ENCODE measurements around the gene S100A7A. TPM values are rescaled to one million over a fixed set of nuclear protein-coding genes. Genes with fewer than 3 reads are reported as not detected.

The S100A7A gene
- total and polyA plus RNA-seq, 2 donors (not counting 1 experiment from before 2014, with no cell fraction given): not detected

DNA sequence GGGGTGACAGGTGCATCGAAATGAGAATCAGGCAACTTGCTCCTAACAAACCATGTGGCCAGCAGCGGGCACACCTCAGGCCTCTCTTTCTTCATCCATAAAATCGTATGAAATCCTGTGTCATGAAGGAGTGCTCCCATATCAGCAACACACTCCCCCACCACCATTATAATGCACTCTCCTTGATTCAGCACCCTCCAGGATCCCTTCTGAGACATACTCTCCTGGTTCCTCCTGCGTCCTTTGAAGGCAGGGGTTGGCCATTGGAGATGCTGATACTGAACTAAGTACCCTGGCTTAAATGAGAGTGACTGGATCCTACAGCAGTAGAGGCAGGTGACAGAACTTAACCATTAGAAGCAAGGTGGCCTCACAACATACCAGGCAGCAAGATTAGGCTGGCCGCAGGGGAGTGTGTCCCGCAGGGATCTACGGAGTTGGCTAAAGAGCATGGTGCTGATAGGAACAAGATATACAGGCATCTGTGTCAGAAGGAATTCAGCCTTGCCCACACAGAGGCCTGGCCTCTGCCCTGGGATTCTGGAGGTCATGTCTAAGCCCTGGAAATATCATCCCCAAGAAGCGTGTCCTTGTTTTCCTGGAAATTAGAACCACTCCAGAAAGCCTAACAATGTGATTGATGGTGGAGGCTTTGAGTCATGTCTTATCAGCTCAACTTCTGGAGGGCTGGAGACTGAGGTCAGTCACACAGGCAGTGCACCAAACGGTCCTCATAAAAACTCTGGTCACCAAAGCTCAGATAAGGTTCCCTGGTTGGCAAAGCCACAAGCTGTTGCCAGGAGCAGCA is 16.8 kb downstream of the S100A7A start:
- Histone ChIP-seq H3K4me1 (ENCODE audit: control insufficient read depth in 2 of 2, insufficient read depth in 2 of 2, low read length in 2 of 2) (no peaks in the 10 kb centered on the region), H3K27me3 (replicated peaks in 1 of 4; ENCODE audit: control extremely low read depth in 1 of 4, control insufficient read depth in 3 of 4, insufficient read depth in 4 of 4, low read length in 3 of 4) (peaks cover 0 to 10% (median under 1%) of the 10 kb centered on the region in 4 experiments), H3K4me3 (ENCODE audit: control extremely low read depth in 1 of 5, extremely low read depth in 1 of 5, insufficient read depth in 1 of 5, low read depth in 2 of 5, low read length in 4 of 5) (no peak overlapping the region), H3K36me3 (replicated peaks in 1 of 2; ENCODE audit: control extremely low read depth in 1 of 2, control insufficient read depth in 1 of 2, extremely low read depth in 1 of 2, insufficient read depth in 2 of 2, low read length in 1 of 2) (no peaks in the 10 kb centered on the region), H3K27ac (ENCODE audit: low read length in 2 of 2) (no peak overlapping the region), H3K9me3 (ENCODE audit: control extremely low read depth in 1 of 3, control insufficient read depth in 2 of 3, insufficient read depth in 1 of 3, low read length in 2 of 3) (no peaks in the 10 kb centered on the region), H2AFZ (ENCODE audit: insufficient read depth, low read depth, low read length, poor library complexity, severe bottlenecking) (no peak overlapping the region), H3K9ac (ENCODE audit: low read length) (no peak overlapping the region), H4K20me1 (ENCODE audit: control insufficient read depth, insufficient read depth, low read length, poor library complexity, severe bottlenecking) (no peaks in the 10 kb centered on the region), H3K79me2 (ENCODE audit: control insufficient read depth, insufficient read depth, low read length) (no peaks in the 10 kb centered on the region), H3K4me2 (replicated peaks; ENCODE audit: low read depth, low read length, poor library complexity, severe bottlenecking) (no peak overlapping the region)
- ChIA-PET CTCF (no interaction called here), POLR2A (no interaction called here)
- TF ChIP-seq, protein P1, sequence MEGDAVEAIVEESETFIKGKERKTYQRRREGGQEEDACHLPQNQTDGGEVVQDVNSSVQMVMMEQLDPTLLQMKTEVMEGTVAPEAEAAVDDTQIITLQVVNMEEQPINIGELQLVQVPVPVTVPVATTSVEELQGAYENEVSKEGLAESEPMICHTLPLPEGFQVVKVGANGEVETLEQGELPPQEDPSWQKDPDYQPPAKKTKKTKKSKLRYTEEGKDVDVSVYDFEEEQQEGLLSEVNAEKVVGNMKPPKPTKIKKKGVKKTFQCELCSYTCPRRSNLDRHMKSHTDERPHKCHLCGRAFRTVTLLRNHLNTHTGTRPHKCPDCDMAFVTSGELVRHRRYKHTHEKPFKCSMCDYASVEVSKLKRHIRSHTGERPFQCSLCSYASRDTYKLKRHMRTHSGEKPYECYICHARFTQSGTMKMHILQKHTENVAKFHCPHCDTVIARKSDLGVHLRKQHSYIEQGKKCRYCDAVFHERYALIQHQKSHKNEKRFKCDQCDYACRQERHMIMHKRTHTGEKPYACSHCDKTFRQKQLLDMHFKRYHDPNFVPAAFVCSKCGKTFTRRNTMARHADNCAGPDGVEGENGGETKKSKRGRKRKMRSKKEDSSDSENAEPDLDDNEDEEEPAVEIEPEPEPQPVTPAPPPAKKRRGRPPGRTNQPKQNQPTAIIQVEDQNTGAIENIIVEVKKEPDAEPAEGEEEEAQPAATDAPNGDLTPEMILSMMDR (IDR thresholded peaks at IDR 0.05): no peak
- no peak for TF ChIP-seq EZH2 (IDR thresholded peaks at IDR 0.05; ENCODE audit: borderline replicate concordance, insufficient read depth, low read depth, low read length, poor library complexity, severe bottlenecking)
- Mint-ChIP-seq H3K4me1 (no peaks in the 10 kb centered on the region), H3K27me3 (peaks cover 35% of the 10 kb centered on the region), H3K9me3 (ENCODE audit: insufficient read depth) (no peaks in the 10 kb centered on the region), H3K4me3 (no peak overlapping the region), H3K27ac (no peak overlapping the region)
- ATAC-seq (ENCODE audit: low read depth): no peak
- intact Hi-C loops (cut with micrococcal nuclease): no loop called here
- DNase-seq: no peak
- 80% methylated on average over 9 of the region's 9 CpGs for WGBS (ENCODE audit: insufficient coverage)

DNA sequence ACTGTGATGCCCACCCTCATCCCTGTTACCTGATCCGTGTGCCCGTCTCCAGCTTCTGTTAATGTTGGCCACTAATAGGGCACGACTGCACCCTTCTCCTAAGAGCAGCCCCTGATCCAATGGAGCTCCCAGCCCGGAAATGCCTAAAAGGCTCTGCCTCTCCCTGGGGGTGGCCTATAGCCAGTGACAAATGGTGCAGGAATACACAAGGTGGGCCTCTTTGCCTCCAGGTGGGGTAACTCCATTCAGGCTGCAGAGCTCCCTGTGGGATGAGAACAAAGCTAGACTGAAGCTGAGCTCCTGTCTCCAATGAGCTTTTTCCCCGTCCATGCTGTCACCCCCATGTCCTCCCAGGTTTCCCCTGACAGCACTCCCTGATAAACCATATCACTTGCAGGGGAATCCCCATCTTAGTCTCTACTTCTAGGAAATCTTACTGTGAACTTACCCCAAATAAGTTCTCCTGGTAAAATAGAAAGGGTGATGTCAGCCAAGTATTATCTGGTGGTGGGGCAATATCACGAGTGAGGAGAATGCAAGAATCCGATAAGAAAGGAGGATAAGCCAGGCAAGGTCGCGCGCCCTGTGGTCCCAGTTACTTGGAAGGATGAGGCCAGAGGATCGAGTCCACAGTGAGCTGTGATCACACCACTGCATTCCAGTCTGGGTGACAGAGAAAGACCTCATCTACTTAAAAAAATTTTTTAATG is 18.6 kb downstream of the S100A7A start:
- H3K9me3 Mint-ChIP-seq (ENCODE audit: insufficient read depth): no peaks in the 10 kb centered on the region
- no peak overlapping the region for H3K4me3 Mint-ChIP-seq
- ChIA-PET POLR2A (no interaction called here), CTCF (interaction anchor here (1.3 kb wide), 1 partner anchor 60 kb away, joined by 3 read pairs; no protein-coding TSS in a partner anchor)
- TF ChIP-seq, protein P1 (IDR thresholded peaks at IDR 0.05): no peak
- TF ChIP-seq EZH2 (IDR thresholded peaks at IDR 0.05; ENCODE audit: borderline replicate concordance, insufficient read depth, low read depth, low read length, poor library complexity, severe bottlenecking): no peak
- Histone ChIP-seq H4K20me1 (ENCODE audit: control insufficient read depth, insufficient read depth, low read length, poor library complexity, severe bottlenecking) (no peaks in the 10 kb centered on the region), H3K9ac (ENCODE audit: low read length) (no peak overlapping the region), H3K4me2 (replicated peaks; ENCODE audit: low read depth, low read length, poor library complexity, severe bottlenecking) (no peak overlapping the region), H3K36me3 (replicated peaks in 1 of 2; ENCODE audit: control extremely low read depth in 1 of 2, control insufficient read depth in 1 of 2, extremely low read depth in 1 of 2, insufficient read depth in 2 of 2, low read length in 1 of 2) (no peaks in the 10 kb centered on the region), H3K27me3 (replicated peaks in 1 of 4; ENCODE audit: control extremely low read depth in 1 of 4, control insufficient read depth in 3 of 4, insufficient read depth in 4 of 4, low read length in 3 of 4) (peaks cover 0 to 5% (median 0%) of the 10 kb centered on the region in 4 experiments), H3K4me1 (ENCODE audit: control insufficient read depth in 2 of 2, insufficient read depth in 2 of 2, low read length in 2 of 2) (no peaks in the 10 kb centered on the region), H3K79me2 (ENCODE audit: control insufficient read depth, insufficient read depth, low read length) (no peaks in the 10 kb centered on the region), H3K4me3 (ENCODE audit: control extremely low read depth in 1 of 5, extremely low read depth in 1 of 5, insufficient read depth in 1 of 5, low read depth in 2 of 5, low read length in 4 of 5) (no peak overlapping the region), H3K9me3 (ENCODE audit: control extremely low read depth in 1 of 3, control insufficient read depth in 2 of 3, insufficient read depth in 1 of 3, low read length in 2 of 3) (no peaks in the 10 kb centered on the region), H2AFZ (ENCODE audit: insufficient read depth, low read depth, low read length, poor library complexity, severe bottlenecking) (no peak overlapping the region), H3K27ac (ENCODE audit: low read length in 2 of 2) (no peak overlapping the region)
- ATAC-seq (ENCODE audit: low read depth) (no peak), DNase-seq (no peak)
- WGBS (ENCODE audit: insufficient coverage): 88% methylated on average over 10 of the region's 11 CpGs
- H3K4me1 Mint-ChIP-seq: no peaks in the 10 kb centered on the region
- intact Hi-C loops (cut with micrococcal nuclease): no loop called here
- no peak overlapping the region for H3K27ac Mint-ChIP-seq
- peaks cover 39% of the 10 kb centered on the region for H3K27me3 Mint-ChIP-seq

All from B cell (primary cell).